Panc1 (cell line): Measurements from ENCODE around the gene SWAP70. TPM values are rescaled to one million over a fixed set of nuclear protein-coding genes. Genes with fewer than 3 reads are reported as not detected.

Experiments
- ATAC-seq: fragments of 200-7000 bp; cut with Tn5 transposase; 2 replicates; pipeline ENCODE4 v1.9.1; 2020; ENCODE audit warnings: mild to moderate bottlenecking, moderate library complexity
- BruUV-seq: library from RNA; stranded (reverse); fragments of 400-500 nt; replicated peaks from 2 replicates; lab custom pipeline; 2021; lab: Mats Ljungman, UMichigan
- CTCF ChIA-PET: fragments of 300-600 bp; sonication (Branson Sonifier 250); formaldehyde crosslinking; loops from one replicate; lab custom pipeline; 2022; ENCODE audit warnings: antibody characterized with exemption; lab: Charles Lee
- POLR2A ChIA-PET: fragments of 300-600 bp; sonication (Branson Sonifier 250); formaldehyde crosslinking; loops from one replicate; lab custom pipeline; 2022; ENCODE audit warnings: antibody characterized with exemption; lab: Charles Lee
- DNase-seq: peaks from one replicate; pipeline ENCODE4 v3.0.0-alpha.2; 2010; ENCODE audit warnings: low read depth, low spot score
- H3K27ac ChIP-seq: 2 replicates; pipeline ENCODE4 v1.5.1; 2011; ENCODE audit warnings: mild to moderate bottlenecking, low read length, inconsistent platforms
- H3K27me3 ChIP-seq: fragments of 200-500 bp; sonication (Bioruptor generic); 2 replicates; pipeline ENCODE4 v1.6.0; 2014; ENCODE audit warnings: low read length, inconsistent platforms; ENCODE audit not compliant: control insufficient read depth, insufficient read depth
- H3K36me3 ChIP-seq: fragments of 200-500 bp; sonication (Bioruptor generic); 2 replicates; pipeline ENCODE4 v1.5.1; 2014; ENCODE audit warnings: inconsistent platforms, mild to moderate bottlenecking, low read length, moderate library complexity; ENCODE audit not compliant: control insufficient read depth, insufficient read depth
- H3K4me1 ChIP-seq: 2 replicates; pipeline ENCODE4 v1.5.1; 2011; ENCODE audit warnings: inconsistent platforms, mild to moderate bottlenecking, low read length, moderate library complexity; ENCODE audit not compliant: control insufficient read depth, insufficient read depth
- H3K4me3 ChIP-seq, 2 experiments: 2 replicates each; pipeline ENCODE4 v1.5.1; 2011 to 2012; ENCODE audit warnings: low read depth in 2 of 2, low read length in 2 of 2, mild to moderate bottlenecking in 2 of 2, inconsistent platforms in 1 of 2, moderate library complexity in 1 of 2
- H3K9me3 ChIP-seq: fragments of 200-500 bp; sonication (Bioruptor generic); 2 replicates; pipeline ENCODE4 v1.5.1; 2014; ENCODE audit warnings: low read depth, mild to moderate bottlenecking, inconsistent platforms, low read length, moderate library complexity; ENCODE audit not compliant: control insufficient read depth, insufficient read depth
- CTCF ChIP-seq: fragments of 450-650 bp; IDR thresholded peaks from 2 replicates; pipeline ENCODE4 v1.5.1; 2017; ENCODE audit warnings: mild to moderate bottlenecking
- POLR2AphosphoS5 ChIP-seq: IDR thresholded peaks from 2 replicates; pipeline ENCODE4 v1.6.1; 2012; ENCODE audit warnings: mild to moderate bottlenecking, low read depth, low read length, moderate library complexity
- SIN3A ChIP-seq: IDR thresholded peaks from 2 replicates; pipeline ENCODE4 v1.6.1; 2012; ENCODE audit warnings: low read depth, mild to moderate bottlenecking, low read length, moderate library complexity, borderline replicate concordance; ENCODE audit not compliant: insufficient read depth
- TCF7L2 ChIP-seq: IDR thresholded peaks from 2 replicates; pipeline ENCODE4 v1.6.1; 2011; ENCODE audit warnings: mild to moderate bottlenecking, low read depth, low read length, inconsistent platforms
- in situ Hi-C: cut with HindIII; loops from 2 replicates; pipeline ENCODE4 v1.10.0; 2016; ENCODE audit warnings: low sequenced_read_pairs, low pct_unique_long_range_greater_than_20kb
- intact Hi-C: fragments of 100-400 bp; cut with micrococcal nuclease; formaldehyde crosslinking; loops from one replicate; pipeline ENCODE4 v1.10.0; 2022; ENCODE audit not compliant: unreplicated experiment
- total RNA-seq: library from RNA; stranded (reverse); gene quantifications from one replicate; pipeline ENCODE4 v1.2.1, GENCODE V29; 2021; ENCODE audit not compliant: unreplicated experiment
- TF ChIP-seq, protein P1 (sequence below), 2 experiments: IDR thresholded peaks; 2 replicates each; pipeline ENCODE4 v1.6.1; 2011 to 2012; ENCODE audit warnings: low read depth in 2 of 2, control low read depth in 1 of 2, low read length in 1 of 2, mild to moderate bottlenecking in 1 of 2, moderate library complexity in 1 of 2; ENCODE audit not compliant: insufficient read depth in 1 of 2

Gene SWAP70
- total RNA-seq, 1 experiment from 2014 or later, result 96.0 TPM

DNA sequence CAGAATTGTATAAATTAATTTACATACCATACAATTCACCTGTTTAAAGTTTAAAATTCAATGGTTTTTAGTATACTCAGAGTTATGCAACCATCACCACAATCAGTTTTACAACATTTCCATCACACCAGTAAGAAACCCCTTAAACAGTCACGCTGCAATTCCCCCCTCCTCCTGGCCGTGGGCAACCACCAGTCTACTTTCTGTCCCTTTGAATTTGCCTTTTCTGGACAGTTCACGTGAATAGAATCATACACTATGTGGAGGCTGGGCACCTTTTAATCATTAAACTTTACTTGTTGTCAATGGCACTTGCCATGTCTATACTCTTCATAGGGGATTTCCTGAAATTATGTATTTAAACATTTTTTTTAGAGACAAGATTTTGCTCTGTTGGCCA lies 20.1 kb upstream of the SWAP70 start:
- POLR2A ChIA-PET, result no interaction called here
- H3K27me3 ChIP-seq, result no peaks in the 10 kb centered on the region
- CTCF ChIA-PET, result no interaction called here
- BruUV-seq, result no TSS peak
- H3K9me3 ChIP-seq, result no peaks in the 10 kb centered on the region
- no peak for TF ChIP-seq CTCF
- no peak for TF ChIP-seq TCF7L2
- no peak for TF ChIP-seq POLR2AphosphoS5
- TF ChIP-seq, protein P1, sequence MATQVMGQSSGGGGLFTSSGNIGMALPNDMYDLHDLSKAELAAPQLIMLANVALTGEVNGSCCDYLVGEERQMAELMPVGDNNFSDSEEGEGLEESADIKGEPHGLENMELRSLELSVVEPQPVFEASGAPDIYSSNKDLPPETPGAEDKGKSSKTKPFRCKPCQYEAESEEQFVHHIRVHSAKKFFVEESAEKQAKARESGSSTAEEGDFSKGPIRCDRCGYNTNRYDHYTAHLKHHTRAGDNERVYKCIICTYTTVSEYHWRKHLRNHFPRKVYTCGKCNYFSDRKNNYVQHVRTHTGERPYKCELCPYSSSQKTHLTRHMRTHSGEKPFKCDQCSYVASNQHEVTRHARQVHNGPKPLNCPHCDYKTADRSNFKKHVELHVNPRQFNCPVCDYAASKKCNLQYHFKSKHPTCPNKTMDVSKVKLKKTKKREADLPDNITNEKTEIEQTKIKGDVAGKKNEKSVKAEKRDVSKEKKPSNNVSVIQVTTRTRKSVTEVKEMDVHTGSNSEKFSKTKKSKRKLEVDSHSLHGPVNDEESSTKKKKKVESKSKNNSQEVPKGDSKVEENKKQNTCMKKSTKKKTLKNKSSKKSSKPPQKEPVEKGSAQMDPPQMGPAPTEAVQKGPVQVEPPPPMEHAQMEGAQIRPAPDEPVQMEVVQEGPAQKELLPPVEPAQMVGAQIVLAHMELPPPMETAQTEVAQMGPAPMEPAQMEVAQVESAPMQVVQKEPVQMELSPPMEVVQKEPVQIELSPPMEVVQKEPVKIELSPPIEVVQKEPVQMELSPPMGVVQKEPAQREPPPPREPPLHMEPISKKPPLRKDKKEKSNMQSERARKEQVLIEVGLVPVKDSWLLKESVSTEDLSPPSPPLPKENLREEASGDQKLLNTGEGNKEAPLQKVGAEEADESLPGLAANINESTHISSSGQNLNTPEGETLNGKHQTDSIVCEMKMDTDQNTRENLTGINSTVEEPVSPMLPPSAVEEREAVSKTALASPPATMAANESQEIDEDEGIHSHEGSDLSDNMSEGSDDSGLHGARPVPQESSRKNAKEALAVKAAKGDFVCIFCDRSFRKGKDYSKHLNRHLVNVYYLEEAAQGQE (IDR thresholded peaks at IDR 0.05; ENCODE audit: insufficient read depth in 1 of 2, low read depth in 2 of 2, low read length in 1 of 2), result no peak
- TF ChIP-seq SIN3A, result no peak
- DNase-seq, result no peak
- H3K36me3 ChIP-seq, result no peaks in the 10 kb centered on the region
- H3K4me3 ChIP-seq, result no peak overlapping the region
- in situ Hi-C loops, result no loop called here
- H3K4me1 ChIP-seq, result no peaks in the 10 kb centered on the region
- ATAC-seq, result no peak
- H3K27ac ChIP-seq, result no peak overlapping the region
- intact Hi-C loops, result no loop called here

DNA sequence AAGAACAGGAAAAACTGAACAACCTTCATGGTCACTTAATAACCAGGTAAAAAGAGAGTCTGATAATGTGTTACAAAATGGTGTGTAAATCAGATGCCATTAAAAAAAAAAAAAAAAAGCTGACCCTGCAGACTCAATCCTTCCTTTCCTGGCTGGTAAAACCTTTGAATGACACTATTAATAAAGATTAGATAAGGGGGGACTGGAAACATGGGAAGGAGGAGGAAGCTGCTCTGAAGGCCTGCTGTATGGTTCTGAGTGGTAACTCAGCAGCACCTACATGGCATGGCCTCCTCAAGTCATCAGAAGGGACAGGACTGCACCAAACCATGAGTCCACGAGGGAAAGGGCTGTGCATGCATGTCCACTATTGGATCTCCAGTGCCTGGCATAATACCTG lies 18.0 kb upstream of the SWAP70 start:
- DNase-seq, result no peak
- 0 out of 2 replicates have a peak, but pooled peaks have one; percentile 43 for ATAC-seq
- in situ Hi-C loops (no loop called here), intact Hi-C loops (no loop called here)
- no peaks in the 10 kb centered on the region for H3K27me3 ChIP-seq
- H3K27ac ChIP-seq, result no peak overlapping the region
- BruUV-seq, result no TSS peak
- H3K4me1 ChIP-seq, result no peaks in the 10 kb centered on the region
- ChIA-PET CTCF (interaction anchor here (0.7 kb wide), 1 partner anchor 31 kb away, joined by 9 read pairs; no protein-coding TSS in a partner anchor), POLR2A (no interaction called here)
- no peaks in the 10 kb centered on the region for H3K36me3 ChIP-seq
- H3K9me3 ChIP-seq, result no peaks in the 10 kb centered on the region
- TF ChIP-seq TCF7L2 (no peak), SIN3A (no peak)
- no peak overlapping the region for H3K4me3 ChIP-seq

DNA sequence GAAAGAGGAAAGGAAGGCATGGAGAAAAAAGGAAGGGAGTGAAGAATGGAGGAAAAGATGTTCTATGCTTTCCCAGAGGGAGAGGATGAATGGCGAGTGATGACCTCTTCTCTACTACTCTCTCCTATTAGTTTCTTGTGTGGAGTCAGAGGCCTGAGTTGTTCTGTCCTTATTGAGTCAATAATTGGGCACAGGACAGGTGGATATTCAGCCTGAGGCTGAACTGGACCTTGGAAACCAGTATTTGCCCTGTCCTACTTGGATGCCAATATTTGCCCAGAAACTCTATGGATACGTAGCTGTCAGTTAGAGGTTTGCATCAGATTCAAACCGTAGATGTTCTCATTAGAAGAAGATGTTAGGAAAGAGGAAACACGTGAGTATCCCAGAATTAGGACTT lies 17.6 kb upstream of the SWAP70 start:
- intact Hi-C loops (no loop called here), in situ Hi-C loops (no loop called here)
- Histone ChIP-seq H3K36me3 (no peaks in the 10 kb centered on the region), H3K27me3 (no peaks in the 10 kb centered on the region), H3K9me3 (no peaks in the 10 kb centered on the region), H3K27ac (no peak overlapping the region), H3K4me3 (no peak overlapping the region), H3K4me1 (no peaks in the 10 kb centered on the region)
- ATAC-seq, result peak; percentile 52; the same call in 1 of the 2 replicates
- POLR2A ChIA-PET, result interaction anchor here (0.9 kb wide), 1 partner anchor 1223 kb away, joined by 6 read pairs; no protein-coding TSS in a partner anchor
- TF ChIP-seq CTCF (no peak), POLR2AphosphoS5 (no peak), SIN3A (no peak), TCF7L2 (no peak)
- TF ChIP-seq, protein P1 (IDR thresholded peaks at IDR 0.05; ENCODE audit: insufficient read depth in 1 of 2, low read depth in 2 of 2, low read length in 1 of 2), result no peak
- CTCF ChIA-PET, result interaction anchor here (0.7 kb wide), 1 partner anchor 31 kb away, joined by 9 read pairs; no protein-coding TSS in a partner anchor
- no peak for DNase-seq
- no TSS peak for BruUV-seq
